Measurements from ENCODE around the gene PLIN1.

The PLIN1 gene

GRCh38 chr15:89628806-89629715 lies 50.1 kb downstream of the PLIN1 start:
- no peak for DNase-seq (ENCODE audit: low read depth in 3 of 3, low spot score in 1 of 3)

- no peak for DNase-seq (ENCODE audit: low read depth in 3 of 3, low spot score in 1 of 3)
These were observed 50.9 kb downstream of the PLIN1 start for GRCh38 chr15:89628301-89628700.

GRCh38 chr15:89627256-89627970 lies 51.8 kb downstream of the PLIN1 start:
- DNase-seq (ENCODE audit: low read depth in 3 of 3, low spot score in 1 of 3) = no peak

GRCh38 chr15:89625716-89626115 lies 53.5 kb downstream of the PLIN1 start:
- DNase-seq (ENCODE audit: low read depth in 3 of 3, low spot score in 1 of 3) = no peak

- DNase-seq (ENCODE audit: low read depth in 3 of 3, low spot score in 1 of 3) = no peak
These were observed 56.0 kb downstream of the PLIN1 start for GRCh38 chr15:89623165-89623564.

- no peak for DNase-seq (ENCODE audit: low read depth in 3 of 3, low spot score in 1 of 3)
These were observed 57.6 kb downstream of the PLIN1 start for GRCh38 chr15:89621547-89621946.

GRCh38 chr15:89616228-89616627 lies 62.9 kb downstream of the PLIN1 start:
- no peak for DNase-seq (ENCODE audit: low read depth in 3 of 3, low spot score in 1 of 3)

GRCh38 chr15:89615135-89615534 lies 64.0 kb downstream of the PLIN1 start:
- no peak for DNase-seq (ENCODE audit: low read depth in 3 of 3, low spot score in 1 of 3)
